Thyroid gland (tissue), 4 donors: ENCODE data around the gene CAMKMT.

ENCODE experiments used
- POLR2A ChIP-seq, 2 donors: fragments of 450-650 bp; IDR thresholded peaks; one replicate each; pipeline ENCODE4 v1.6.1; 2017; ENCODE audit warnings: antibody characterized with exemption in 2 of 2, mild to moderate bottlenecking in 2 of 2, moderate library complexity in 1 of 2
- TF ChIP-seq, protein P1 (sequence below), 6 experiments: fragments of 200-600 bp in 3 of 6; fragments of 450-650 bp in 3 of 6; sonication (generic) in 3 of 6; IDR thresholded peaks; one replicate each; pipeline ENCODE4 v1.5.1; 2016 to 2019; ENCODE audit warnings: antibody characterized with exemption in 6 of 6, mild to moderate bottlenecking in 2 of 6, inconsistent platforms in 1 of 6, moderate library complexity in 1 of 6

DNA sequence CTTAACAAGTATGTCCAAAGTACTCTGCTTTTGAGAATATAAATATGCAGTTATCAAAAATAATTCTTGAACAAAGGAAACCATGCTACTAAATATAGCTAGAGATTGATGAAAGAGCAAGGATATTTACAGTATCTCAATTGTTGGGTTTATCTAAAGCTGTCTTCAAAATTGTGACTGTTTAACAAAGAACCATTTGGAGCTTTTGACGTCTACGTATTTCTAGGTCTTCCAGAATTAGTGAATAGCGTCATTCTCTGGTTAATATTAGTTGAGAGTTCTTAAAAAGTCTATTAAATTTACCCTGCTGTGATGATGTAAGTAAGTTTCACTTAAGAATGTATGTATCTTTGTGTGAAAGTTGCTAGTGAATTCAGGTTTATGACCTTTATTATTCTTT is 356.7 kb downstream of the CAMKMT start:
- no peak for TF ChIP-seq POLR2A (IDR thresholded peaks at IDR 0.05)
- TF ChIP-seq, protein P1, sequence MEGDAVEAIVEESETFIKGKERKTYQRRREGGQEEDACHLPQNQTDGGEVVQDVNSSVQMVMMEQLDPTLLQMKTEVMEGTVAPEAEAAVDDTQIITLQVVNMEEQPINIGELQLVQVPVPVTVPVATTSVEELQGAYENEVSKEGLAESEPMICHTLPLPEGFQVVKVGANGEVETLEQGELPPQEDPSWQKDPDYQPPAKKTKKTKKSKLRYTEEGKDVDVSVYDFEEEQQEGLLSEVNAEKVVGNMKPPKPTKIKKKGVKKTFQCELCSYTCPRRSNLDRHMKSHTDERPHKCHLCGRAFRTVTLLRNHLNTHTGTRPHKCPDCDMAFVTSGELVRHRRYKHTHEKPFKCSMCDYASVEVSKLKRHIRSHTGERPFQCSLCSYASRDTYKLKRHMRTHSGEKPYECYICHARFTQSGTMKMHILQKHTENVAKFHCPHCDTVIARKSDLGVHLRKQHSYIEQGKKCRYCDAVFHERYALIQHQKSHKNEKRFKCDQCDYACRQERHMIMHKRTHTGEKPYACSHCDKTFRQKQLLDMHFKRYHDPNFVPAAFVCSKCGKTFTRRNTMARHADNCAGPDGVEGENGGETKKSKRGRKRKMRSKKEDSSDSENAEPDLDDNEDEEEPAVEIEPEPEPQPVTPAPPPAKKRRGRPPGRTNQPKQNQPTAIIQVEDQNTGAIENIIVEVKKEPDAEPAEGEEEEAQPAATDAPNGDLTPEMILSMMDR (IDR thresholded peaks at IDR 0.05) = no peak
